Measurements from ENCODE around the gene RGS7. TPM values are rescaled to one million over a fixed set of nuclear protein-coding genes. Genes with fewer than 3 reads are reported as not detected.

The RGS7 gene
- total and polyA plus RNA-seq, 10 donors = 0.09 to 1.8 (median 0.72) TPM; not detected in 1

GRCh38 chr1:241215683-241216082 is 141.3 kb downstream of the RGS7 start:
- Histone ChIP-seq H3K36me3 (no peaks in the 10 kb centered on the region), H3K9me3 (peaks cover 0 to 19% (median 7%) of the 10 kb centered on the region in 8 donors), H3K27me3 (replicated peaks in 1 of 7) (no peaks in the 10 kb centered on the region), H3K4me3 (no peak overlapping the region), H3K27ac (no peak overlapping the region), H3K4me1 (no peaks in the 10 kb centered on the region)
- intact Hi-C loops (cut with DNase I; ENCODE audit: low total_unique reads) = no loop called here
- TF ChIP-seq POLR2A (IDR thresholded peaks at IDR 0.05) (no peak), POLR2AphosphoS5 (IDR thresholded peaks at IDR 0.05) (no peak)
- TF ChIP-seq, protein P1, sequence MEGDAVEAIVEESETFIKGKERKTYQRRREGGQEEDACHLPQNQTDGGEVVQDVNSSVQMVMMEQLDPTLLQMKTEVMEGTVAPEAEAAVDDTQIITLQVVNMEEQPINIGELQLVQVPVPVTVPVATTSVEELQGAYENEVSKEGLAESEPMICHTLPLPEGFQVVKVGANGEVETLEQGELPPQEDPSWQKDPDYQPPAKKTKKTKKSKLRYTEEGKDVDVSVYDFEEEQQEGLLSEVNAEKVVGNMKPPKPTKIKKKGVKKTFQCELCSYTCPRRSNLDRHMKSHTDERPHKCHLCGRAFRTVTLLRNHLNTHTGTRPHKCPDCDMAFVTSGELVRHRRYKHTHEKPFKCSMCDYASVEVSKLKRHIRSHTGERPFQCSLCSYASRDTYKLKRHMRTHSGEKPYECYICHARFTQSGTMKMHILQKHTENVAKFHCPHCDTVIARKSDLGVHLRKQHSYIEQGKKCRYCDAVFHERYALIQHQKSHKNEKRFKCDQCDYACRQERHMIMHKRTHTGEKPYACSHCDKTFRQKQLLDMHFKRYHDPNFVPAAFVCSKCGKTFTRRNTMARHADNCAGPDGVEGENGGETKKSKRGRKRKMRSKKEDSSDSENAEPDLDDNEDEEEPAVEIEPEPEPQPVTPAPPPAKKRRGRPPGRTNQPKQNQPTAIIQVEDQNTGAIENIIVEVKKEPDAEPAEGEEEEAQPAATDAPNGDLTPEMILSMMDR (IDR thresholded peaks at IDR 0.05 in 8 of 11, conservative IDR thresholded peaks at IDR 0.05 in 3 of 11) = no peak
- DNase-seq = no peak
- WGBS, 5 donors = 84 to 90% (median 90%) methylated on average over 9 of the region's 9 CpGs

DNA sequence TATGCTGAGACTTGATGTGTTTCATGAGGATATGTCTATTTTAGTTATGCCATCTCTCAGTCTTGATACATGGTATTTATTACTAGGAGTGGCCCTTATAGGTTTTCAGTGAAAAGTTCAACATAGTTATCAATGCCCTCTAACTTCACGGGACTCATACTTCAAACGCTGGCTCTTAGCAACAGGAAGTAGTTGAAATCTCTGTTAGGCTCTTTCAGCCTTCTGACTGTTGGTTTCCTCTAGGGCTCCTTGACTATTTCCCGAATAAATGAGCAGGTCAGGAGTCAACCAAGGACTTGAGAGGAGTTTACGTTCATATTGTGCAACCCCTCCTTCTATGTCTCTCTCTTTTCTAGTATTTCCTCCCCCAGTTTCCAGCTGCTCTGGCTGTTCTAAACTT is 141.8 kb downstream of the RGS7 start:
- no peak for DNase-seq
- TF ChIP-seq POLR2A (IDR thresholded peaks at IDR 0.05) (no peak), POLR2AphosphoS5 (IDR thresholded peaks at IDR 0.05) (no peak)
- TF ChIP-seq, protein P1 (IDR thresholded peaks at IDR 0.05 in 8 of 11, conservative IDR thresholded peaks at IDR 0.05 in 3 of 11) = no peak
- intact Hi-C loops (cut with DNase I; ENCODE audit: low total_unique reads) = no loop called here
- Histone ChIP-seq H3K4me1 (no peaks in the 10 kb centered on the region), H3K36me3 (no peaks in the 10 kb centered on the region), H3K27me3 (replicated peaks in 1 of 7) (no peaks in the 10 kb centered on the region), H3K4me3 (no peak overlapping the region), H3K9me3 (peaks cover 0 to 19% (median 7%) of the 10 kb centered on the region in 8 donors), H3K27ac (no peak overlapping the region)
- WGBS, 5 donors = 4 to 13% (median 8%) methylated on average over 4 of the region's 4 CpGs

DNA sequence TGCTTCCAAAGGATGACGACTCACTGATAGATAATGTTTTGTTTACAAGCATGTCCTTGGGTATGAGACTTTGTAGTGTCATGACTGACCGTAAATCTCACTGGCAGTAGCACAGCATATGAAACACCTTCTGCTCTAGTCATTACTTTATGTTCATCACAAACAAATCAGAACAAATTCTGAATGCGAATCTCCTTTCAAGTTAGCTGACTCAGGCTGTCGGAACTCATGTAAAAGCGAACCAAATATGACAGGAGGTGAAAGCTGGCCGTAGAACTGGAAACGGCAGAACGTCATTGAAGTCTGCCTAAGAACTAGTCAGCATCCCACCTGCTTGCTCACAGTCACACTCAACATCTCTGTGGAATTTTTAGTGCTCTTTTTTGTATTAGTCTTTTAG is 143.9 kb downstream of the RGS7 start:
- no peak overlapping the region for H3K27ac ChIP-seq
- no peaks in the 10 kb centered on the region for H3K4me1 ChIP-seq
- no peak overlapping the region for H3K4me3 ChIP-seq
- peaks cover 0 to 16% (median 7%) of the 10 kb centered on the region in 8 donors for H3K9me3 ChIP-seq
- WGBS, 5 donors = 78 to 87% (median 84%) methylated on average over 8 of the region's 8 CpGs
- TF ChIP-seq POLR2AphosphoS5 (IDR thresholded peaks at IDR 0.05) = no peak
- TF ChIP-seq, protein P1 (IDR thresholded peaks at IDR 0.05 in 8 of 11, conservative IDR thresholded peaks at IDR 0.05 in 3 of 11) = no peak
- no peak for TF ChIP-seq POLR2A (IDR thresholded peaks at IDR 0.05)
- no peaks in the 10 kb centered on the region for H3K27me3 ChIP-seq (replicated peaks in 1 of 7)
- no peaks in the 10 kb centered on the region for H3K36me3 ChIP-seq
- DNase-seq = no peak
- intact Hi-C loops (cut with DNase I; ENCODE audit: low total_unique reads) = no loop called here

DNA sequence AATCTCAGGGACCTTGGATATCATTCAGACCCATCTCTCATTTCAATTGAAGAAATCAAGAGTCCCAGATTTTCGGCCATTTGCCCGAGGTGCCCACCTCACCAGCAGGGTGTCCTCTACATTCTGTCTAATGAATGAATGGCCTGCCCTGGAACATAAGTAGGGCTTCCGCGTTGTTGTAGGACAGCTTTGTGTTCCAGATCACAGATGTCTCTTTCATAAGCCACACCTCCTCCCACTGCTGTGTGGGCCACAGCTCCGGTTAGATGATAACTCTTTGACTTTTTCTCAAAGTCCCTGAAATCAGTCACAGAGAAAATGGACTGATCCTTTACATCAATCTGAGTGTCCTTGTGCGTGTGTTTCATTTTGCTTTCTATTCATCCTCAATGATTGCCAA is 144.4 kb downstream of the RGS7 start:
- intact Hi-C loops (cut with DNase I; ENCODE audit: low total_unique reads) = no loop called here
- H3K4me3 ChIP-seq = no peak overlapping the region
- H3K4me1 ChIP-seq = no peaks in the 10 kb centered on the region
- H3K27me3 ChIP-seq (replicated peaks in 1 of 7) = no peaks in the 10 kb centered on the region
- no peak overlapping the region for H3K27ac ChIP-seq
- 74 to 86% (median 82%) methylated on average over 6 of the region's 6 CpGs for WGBS, 5 donors
- no peak for TF ChIP-seq POLR2A (IDR thresholded peaks at IDR 0.05)
- no peak for TF ChIP-seq POLR2AphosphoS5 (IDR thresholded peaks at IDR 0.05)
- TF ChIP-seq, protein P1 (IDR thresholded peaks at IDR 0.05 in 8 of 11, conservative IDR thresholded peaks at IDR 0.05 in 3 of 11) = no peak
- no peaks in the 10 kb centered on the region for H3K36me3 ChIP-seq
- no peak for DNase-seq
- H3K9me3 ChIP-seq = peaks cover 0 to 12% (median 7%) of the 10 kb centered on the region in 8 donors
